ENCODE measurements around the gene BABAM2.
"Not testable (repeated sequence)": the region's sequence is repeated elsewhere in the genome, so short reads cannot be mapped to it uniquely, and the experiment has no call there.

The BABAM2 gene

GRCh38 chr2:28321426-28321825 is 430.9 kb downstream of the BABAM2 start:
- no peak for DNase-seq

- no peak for DNase-seq
These were observed 431.5 kb downstream of the BABAM2 start for GRCh38 chr2:28322051-28322450.

GRCh38 chr2:28322456-28322855 is 431.9 kb downstream of the BABAM2 start:
- DNase-seq: no peak

GRCh38 chr2:28322981-28323396 is 432.5 kb downstream of the BABAM2 start:
- no peak for DNase-seq

DNA sequence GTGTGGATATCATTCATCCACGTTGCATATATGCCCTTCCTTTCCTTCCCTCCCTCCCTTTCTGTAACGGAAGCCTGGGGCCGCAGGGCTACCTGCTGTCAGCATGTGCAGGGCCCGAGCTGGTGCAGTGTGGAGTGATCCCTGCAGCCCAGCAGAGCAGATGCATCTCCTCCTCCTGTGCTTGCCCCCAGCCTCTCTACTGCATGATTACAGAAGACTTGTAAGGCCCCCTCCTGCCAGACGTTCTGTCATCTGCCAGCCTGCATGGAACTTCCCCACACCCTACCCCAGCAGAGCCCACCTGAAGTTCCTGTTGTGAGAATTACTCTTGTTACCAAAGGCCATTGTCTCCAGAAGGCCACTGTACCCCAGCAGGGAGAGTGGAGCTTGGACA is 434.6 kb downstream of the BABAM2 start:
- no peak for DNase-seq

- DNase-seq: no peak
These were observed 435.3 kb downstream of the BABAM2 start for GRCh38 chr2:28325567-28326468.

GRCh38 chr2:28326469-28326805 is 435.9 kb downstream of the BABAM2 start:
- DNase-seq: no peak

DNA sequence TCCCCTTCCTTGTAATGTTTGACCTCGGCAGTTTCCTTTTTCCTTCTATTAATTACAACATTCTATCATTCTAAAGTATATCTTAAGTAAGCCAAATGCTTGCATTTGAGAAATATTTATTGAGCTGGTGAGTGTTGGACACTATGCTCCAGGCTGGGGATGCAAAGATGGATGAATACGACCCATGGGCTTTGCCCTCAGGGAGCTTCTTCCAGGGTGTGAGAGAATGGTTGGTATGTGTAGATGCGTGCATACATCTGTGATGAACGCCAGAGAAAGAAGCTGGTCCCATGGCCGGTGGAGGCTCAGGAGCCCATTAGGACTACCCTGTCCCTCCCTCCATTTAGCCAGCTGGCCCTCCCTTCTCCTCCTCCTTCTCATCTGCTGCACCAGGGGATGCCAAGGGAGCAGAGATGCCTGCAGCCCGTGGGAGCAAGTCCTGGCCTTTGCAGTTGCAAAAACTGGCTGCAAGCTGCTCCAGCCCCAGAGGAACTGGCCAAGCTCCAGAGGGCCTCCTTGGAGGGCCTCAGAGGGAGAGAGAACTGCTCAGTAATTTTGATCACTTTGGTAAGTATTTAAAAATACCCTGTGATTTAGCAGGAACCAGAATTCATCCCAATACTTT is 436.5 kb downstream of the BABAM2 start:
- no peak for DNase-seq

- no peak for DNase-seq
These were observed 437.0 kb downstream of the BABAM2 start for GRCh38 chr2:28327581-28327955.

DNA sequence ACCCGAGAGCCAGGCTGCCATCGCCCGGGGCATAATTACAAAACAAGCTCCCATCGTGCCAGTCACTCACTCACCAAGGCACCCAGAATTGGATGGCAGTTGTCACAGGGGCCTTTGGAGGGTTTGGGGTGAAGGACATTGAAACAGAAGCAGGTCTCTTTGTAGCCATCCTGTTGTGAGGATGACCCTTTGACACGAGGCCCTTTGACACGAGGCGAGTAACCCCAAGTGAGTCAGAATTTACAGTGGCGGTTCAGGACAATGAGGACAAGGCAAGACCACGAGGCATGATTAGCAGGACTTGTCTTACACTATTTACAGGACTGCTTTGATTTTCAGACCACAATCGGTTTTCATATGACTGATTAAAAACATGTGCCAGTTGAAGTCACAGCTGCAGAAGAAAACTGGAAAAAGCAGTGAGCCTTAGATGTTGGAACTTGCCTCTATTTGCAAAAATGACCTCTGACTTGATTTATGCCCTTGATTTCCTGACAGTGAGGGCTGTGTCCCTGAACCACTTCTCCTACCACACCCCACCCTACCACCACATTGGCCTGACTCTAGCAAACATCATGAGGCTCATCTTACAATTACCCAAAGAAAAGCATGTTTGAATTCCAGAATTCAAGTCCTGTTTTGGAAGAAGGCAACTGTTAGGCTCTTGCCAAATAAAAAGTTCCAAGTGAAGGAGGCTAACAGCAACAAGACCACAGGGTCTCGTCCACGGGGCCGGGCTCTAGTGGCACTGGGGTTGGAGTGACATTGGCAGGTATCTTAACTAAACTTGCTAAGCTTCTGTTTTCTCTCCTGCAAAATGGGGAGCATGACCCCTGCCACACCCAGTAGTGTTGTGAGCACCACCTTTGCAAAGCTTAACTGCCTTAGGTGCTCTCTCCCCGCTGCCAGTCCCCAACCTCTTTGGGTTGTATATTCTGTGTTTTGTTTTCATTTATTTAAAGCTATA is 437.7 kb downstream of the BABAM2 start:
- DNase-seq: no peak

- DNase-seq: no peak
These were observed 438.7 kb downstream of the BABAM2 start for GRCh38 chr2:28329184-28329583.

- not testable (repeated sequence) for DNase-seq
These were observed 440.2 kb downstream of the BABAM2 start for GRCh38 chr2:28330722-28331121.

DNA sequence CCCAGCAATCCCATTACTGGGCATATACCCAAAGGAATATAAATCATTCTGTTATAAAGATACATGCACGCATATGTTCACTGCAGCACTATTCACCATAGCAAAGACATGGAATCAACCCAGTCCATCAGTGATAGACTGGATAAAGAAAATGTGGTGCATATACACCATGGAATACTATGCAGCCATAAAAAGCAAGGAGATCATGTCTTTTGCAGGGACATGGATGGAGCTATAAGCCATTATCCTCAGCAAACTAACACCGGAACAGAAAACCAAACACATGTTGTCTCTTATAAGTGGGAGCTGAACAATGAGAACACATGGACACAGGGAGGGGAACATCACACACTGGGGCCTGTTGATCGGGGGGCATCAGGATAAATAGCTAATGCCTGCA is 441.3 kb downstream of the BABAM2 start:
- not testable (repeated sequence) for DNase-seq

- DNase-seq: no peak
These were observed 442.2 kb downstream of the BABAM2 start for GRCh38 chr2:28332696-28333095.

- no peak for DNase-seq
These were observed 443.3 kb downstream of the BABAM2 start for GRCh38 chr2:28333606-28334526.

GRCh38 chr2:28334527-28334894 is 444.0 kb downstream of the BABAM2 start:
- no peak for DNase-seq

GRCh38 chr2:28335265-28335664 is 444.7 kb downstream of the BABAM2 start:
- not testable (repeated sequence) for DNase-seq

- DNase-seq: no peak
These were observed 445.1 kb downstream of the BABAM2 start for GRCh38 chr2:28335666-28336065.

DNA sequence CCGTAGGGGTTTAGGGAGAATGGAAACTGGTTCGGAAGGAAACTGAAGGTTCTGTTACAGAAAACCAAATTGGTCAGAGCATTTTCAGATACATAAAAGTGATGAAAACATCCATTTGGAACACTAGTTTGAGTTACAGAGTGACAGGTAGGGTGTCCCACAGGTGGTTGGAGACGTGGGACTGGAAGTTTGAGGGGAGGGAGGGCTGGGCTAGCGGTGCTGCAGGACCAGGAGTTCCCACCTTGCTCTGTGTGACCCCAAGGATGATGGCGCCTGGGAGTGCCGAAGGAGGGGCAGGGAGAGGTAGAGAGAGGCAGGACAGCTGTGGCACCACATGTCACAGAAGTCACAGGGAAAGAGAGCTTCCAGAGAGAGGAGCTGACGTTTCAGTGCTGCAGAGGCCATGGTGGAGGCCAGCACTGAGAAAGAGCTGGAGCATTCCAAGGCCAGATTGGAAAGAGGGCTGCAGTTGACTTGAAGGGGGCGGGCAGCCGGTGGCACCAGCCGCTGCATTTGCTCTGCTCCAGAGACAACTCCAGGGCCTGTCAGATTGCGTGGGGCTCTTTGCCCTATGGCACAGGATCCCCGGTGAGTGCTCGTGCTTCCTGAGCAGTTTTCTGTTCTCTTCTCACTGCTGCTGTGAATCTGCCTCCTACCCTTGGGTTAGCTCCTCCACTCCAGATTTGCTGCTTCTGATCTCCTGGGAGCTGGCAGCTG is 445.9 kb downstream of the BABAM2 start:
- no peak for DNase-seq

DNA sequence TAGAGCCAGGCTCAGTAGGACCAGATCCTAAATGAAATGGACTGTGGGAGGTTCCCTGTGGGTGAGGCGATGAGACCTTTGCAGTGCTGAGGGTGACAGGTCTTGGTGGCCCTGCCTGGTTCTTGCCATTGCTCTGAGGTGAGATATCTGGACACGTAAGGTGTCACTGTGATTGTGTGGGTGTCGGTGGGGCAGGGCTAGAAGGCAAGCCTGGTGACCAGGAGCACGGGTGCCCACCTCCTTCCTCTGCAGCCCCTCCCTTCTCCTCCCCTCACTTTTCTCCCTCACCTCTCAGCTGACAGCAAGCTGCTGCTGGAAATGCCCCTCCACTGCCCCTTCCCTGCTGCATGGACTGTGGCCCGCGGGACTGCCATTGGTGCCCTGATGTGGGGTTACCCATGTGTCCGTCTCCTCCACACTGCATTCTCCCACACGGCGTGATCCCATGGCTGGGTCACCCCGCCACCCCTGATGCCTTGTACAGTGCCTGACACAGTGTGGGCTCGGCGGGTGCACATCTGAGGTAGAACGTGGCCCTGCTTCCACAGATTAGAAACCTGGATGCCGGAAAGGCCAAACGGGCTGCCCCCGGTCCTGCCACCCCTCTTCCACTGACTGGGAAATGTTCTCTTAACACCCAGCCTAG is 446.6 kb downstream of the BABAM2 start:
- DNase-seq: no peak

Measured in activated CD4-positive, CD25-positive, alpha-beta regulatory T cell (primary cell).